Activated naive CD4-positive, alpha-beta T cell treated with anti-CD3 and anti-CD28 coated beads, Interleukin-2, amount 50 U/mL, for 72 hours (primary cell): ENCODE data around the gene RPS6KL1. TPM values are rescaled to one million over a fixed set of nuclear protein-coding genes. Genes with fewer than 3 reads are reported as not detected.
"Not testable (repeated sequence)": the region's sequence is repeated elsewhere in the genome, so short reads cannot be mapped to it uniquely, and the experiment has no call there.

Source experiments
- ATAC-seq, 2 donors: fragments of 150-1000 bp; cut with Tn5 transposase; 2 replicates each; pipeline ENCODE4 v1.10.0; 2021; ENCODE audit warnings: mild to moderate bottlenecking in 2 of 2, moderate library complexity in 2 of 2
- DNase-seq, 2 donors: peaks; one replicate each; pipeline ENCODE4 v3.0.0; 2021 to 2022; ENCODE audit warnings: low spot score in 2 of 2
- H3K27ac Mint-ChIP-seq, 2 donors: one replicate each; pipeline ENCODE4 v1.8.0; 2022; ENCODE audit warnings: mild to moderate bottlenecking in 2 of 2, mixed read lengths in 2 of 2
- H3K36me3 Mint-ChIP-seq, 2 donors: one replicate each; pipeline ENCODE4 v1.8.0; 2022; ENCODE audit warnings: mixed read lengths in 2 of 2
- H3K9me3 Mint-ChIP-seq, 2 donors: one replicate each; pipeline ENCODE4 v1.8.0; 2022; ENCODE audit warnings: mixed read lengths in 2 of 2
- total RNA-seq, 2 donors: library from RNA; stranded (reverse); gene quantifications; one replicate each; pipeline ENCODE4 v1.2.3, GENCODE V29; 2022

Gene RPS6KL1
- total RNA-seq, 2 donors from 2014 or later = 1.1 to 4.8 TPM

GRCh38 chr14:74945261-74945851 lies 22.3 kb upstream of the RPS6KL1 start:
- no peak overlapping the region for H3K27ac Mint-ChIP-seq
- H3K9me3 Mint-ChIP-seq = no peaks in the 10 kb centered on the region
- peaks cover 0 to 4% of the 10 kb centered on the region in 2 donors for H3K36me3 Mint-ChIP-seq
- DNase-seq = peak in 1 of 2 donors; percentile 66
- ATAC-seq = no peak

- peaks cover 7% of the 10 kb centered on the region in 2 donors for H3K9me3 Mint-ChIP-seq
- ATAC-seq (peak in 1 of 2 donors; percentile 37), DNase-seq (no peak)
- peaks cover 4 to 6% of the 10 kb centered on the region in 2 donors for H3K36me3 Mint-ChIP-seq
- H3K27ac Mint-ChIP-seq = peak overlapping the region; percentile 87 to 91
Observed at GRCh38 chr14:74942608-74943007, 19.5 kb upstream of the RPS6KL1 start.

GRCh38 chr14:74942181-74942580 lies 19.1 kb upstream of the RPS6KL1 start:
- DNase-seq (no peak), ATAC-seq (peak in 1 of 2 donors; percentile 1)
- peak overlapping the region; percentile 87 to 91 for H3K27ac Mint-ChIP-seq
- peaks cover 7% of the 10 kb centered on the region in 2 donors for H3K9me3 Mint-ChIP-seq
- peaks cover 4 to 6% of the 10 kb centered on the region in 2 donors for H3K36me3 Mint-ChIP-seq

- Mint-ChIP-seq H3K9me3 (peaks cover 7% of the 10 kb centered on the region in 2 donors), H3K36me3 (peaks cover 4 to 6% of the 10 kb centered on the region in 2 donors), H3K27ac (peak overlapping the region; percentile 87 to 91)
- peak; percentile 75 to 83 for ATAC-seq
- DNase-seq = peak; percentile 62 to 77
Observed at GRCh38 chr14:74941676-74942097, 18.6 kb upstream of the RPS6KL1 start.

- Mint-ChIP-seq H3K9me3 (peaks cover 7% of the 10 kb centered on the region in 2 donors), H3K36me3 (peaks cover 4 to 6% of the 10 kb centered on the region in 2 donors), H3K27ac (peak overlapping the region; percentile 87 to 91)
- ATAC-seq (peak in 1 of 2 donors; percentile 8), DNase-seq (no peak)
Observed at GRCh38 chr14:74940956-74941565, 18.0 kb upstream of the RPS6KL1 start.

- peaks cover 7% of the 10 kb centered on the region in 2 donors for H3K9me3 Mint-ChIP-seq
- peaks cover 4 to 6% of the 10 kb centered on the region in 2 donors for H3K36me3 Mint-ChIP-seq
- ATAC-seq (no peak), DNase-seq (no peak)
- peak overlapping the region in 1 of 2 donors; percentile 58 for H3K27ac Mint-ChIP-seq
Observed at GRCh38 chr14:74938531-74939495, 15.8 kb upstream of the RPS6KL1 start.

GRCh38 chr14:74937171-74937570 lies 14.1 kb upstream of the RPS6KL1 start:
- H3K27ac Mint-ChIP-seq = peak overlapping the region in 1 of 2 donors; percentile 75
- H3K36me3 Mint-ChIP-seq = peaks cover 4 to 6% of the 10 kb centered on the region in 2 donors
- ATAC-seq = peak; percentile 26 to 50
- DNase-seq = no peak
- H3K9me3 Mint-ChIP-seq = peaks cover 7% of the 10 kb centered on the region in 2 donors

- Mint-ChIP-seq H3K27ac (peak overlapping the region in 1 of 2 donors; percentile 75), H3K36me3 (peaks cover 2 to 6% of the 10 kb centered on the region in 2 donors), H3K9me3 (peaks cover 7% of the 10 kb centered on the region in 2 donors)
- ATAC-seq = no peak
- DNase-seq = no peak
Observed at GRCh38 chr14:74936731-74937130, 13.7 kb upstream of the RPS6KL1 start.

- Mint-ChIP-seq H3K9me3 (peaks cover 7% of the 10 kb centered on the region in 2 donors), H3K27ac (no peak overlapping the region), H3K36me3 (peaks cover 0 to 6% of the 10 kb centered on the region in 2 donors)
- DNase-seq (no peak), ATAC-seq (no peak)
Observed at GRCh38 chr14:74936151-74936550, 13.1 kb upstream of the RPS6KL1 start.

- no peak for ATAC-seq
- peaks cover 0 to 6% of the 10 kb centered on the region in 2 donors for H3K36me3 Mint-ChIP-seq
- peaks cover 7% of the 10 kb centered on the region in 2 donors for H3K9me3 Mint-ChIP-seq
Observed at GRCh38 chr14:74935360-74935680, 12.3 kb upstream of the RPS6KL1 start.

GRCh38 chr14:74934476-74935359 lies 11.7 kb upstream of the RPS6KL1 start:
- Mint-ChIP-seq H3K27ac (peak overlapping the region in 1 of 2 donors; percentile 73), H3K36me3 (peaks cover 0 to 6% of the 10 kb centered on the region in 2 donors)

More at GRCh38 chr14:74935360-74935680, 12.3 kb upstream of the RPS6KL1 start:
- H3K27ac Mint-ChIP-seq = no peak overlapping the region
- no peak for DNase-seq

GRCh38 chr14:74934041-74934440 lies 11.0 kb upstream of the RPS6KL1 start:
- Mint-ChIP-seq H3K27ac (no peak overlapping the region), H3K36me3 (peaks cover 0 to 3% of the 10 kb centered on the region in 2 donors), H3K9me3 (peaks cover 7% of the 10 kb centered on the region in 2 donors)
- no peak for DNase-seq
- ATAC-seq = no peak

More at GRCh38 chr14:74934476-74935359, 11.7 kb upstream of the RPS6KL1 start:
- H3K9me3 Mint-ChIP-seq = peaks cover 7% of the 10 kb centered on the region in 2 donors
- ATAC-seq (no peak), DNase-seq (no peak)

GRCh38 chr14:74932936-74933335 lies 9.9 kb upstream of the RPS6KL1 start:
- H3K36me3 Mint-ChIP-seq, ATAC-seq, DNase-seq, H3K9me3 Mint-ChIP-seq, H3K27ac Mint-ChIP-seq: not testable (repeated sequence)

GRCh38 chr14:74932401-74932901 lies 9.4 kb upstream of the RPS6KL1 start:
- H3K36me3 Mint-ChIP-seq = no peaks in the 10 kb centered on the region
- DNase-seq (no peak), ATAC-seq (no peak)
- no peaks in the 10 kb centered on the region for H3K9me3 Mint-ChIP-seq
- H3K27ac Mint-ChIP-seq = peak overlapping the region in 1 of 2 donors; percentile 51

GRCh38 chr14:74931744-74932143 lies 8.7 kb upstream of the RPS6KL1 start:
- H3K27ac Mint-ChIP-seq = peak overlapping the region in 1 of 2 donors; percentile 87
- ATAC-seq, H3K9me3 Mint-ChIP-seq, DNase-seq, H3K36me3 Mint-ChIP-seq: not testable (repeated sequence)

- H3K9me3 Mint-ChIP-seq = no peaks in the 10 kb centered on the region
Observed at GRCh38 chr14:74929242-74929641, 6.2 kb upstream of the RPS6KL1 start.

More at GRCh38 chr14:74929242-74929641, 6.2 kb upstream of the RPS6KL1 start:
- ATAC-seq = no peak
- Mint-ChIP-seq H3K27ac (no peak overlapping the region), H3K36me3 (no peaks in the 10 kb centered on the region)
- DNase-seq = no peak
